DND-41 (cell line): ENCODE measurements around the gene DYNLT2.

Experiments
- CTCF ChIP-seq: IDR thresholded peaks from 2 replicates; pipeline ENCODE4 v1.5.1; 2012; ENCODE audit warnings: borderline replicate concordance, low read length, moderate library complexity, mild to moderate bottlenecking; ENCODE audit not compliant: poor library complexity, severe bottlenecking; ENCODE audit errors: extremely low read depth
- EZH2 ChIP-seq: IDR thresholded peaks from 3 replicates; pipeline ENCODE4 v1.6.1; 2012; ENCODE audit warnings: borderline replicate concordance, low read depth, mild to moderate bottlenecking, moderate library complexity, low read length, inconsistent platforms; ENCODE audit not compliant: severe bottlenecking

DNA sequence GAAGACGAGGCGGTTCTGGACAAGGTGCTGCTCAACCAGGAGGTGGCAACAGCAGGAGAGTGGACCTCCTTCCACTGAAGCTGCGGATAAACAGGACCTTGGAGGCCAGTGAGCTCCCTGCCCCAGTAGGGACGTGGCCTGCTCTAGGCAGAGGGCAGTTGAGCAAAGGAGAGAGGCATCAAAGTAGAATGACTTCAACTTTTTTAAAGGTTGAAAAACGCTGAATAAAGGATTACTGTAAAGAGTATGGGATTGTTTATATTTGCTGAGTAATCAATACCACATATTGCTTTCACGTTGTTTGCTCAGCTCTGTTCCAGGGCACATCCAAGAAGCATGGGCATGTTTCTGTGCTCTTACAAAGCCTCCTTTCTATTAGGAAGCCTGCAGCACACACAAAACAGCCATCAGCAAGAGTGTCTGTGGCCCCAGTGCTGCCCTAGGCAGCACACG is 48.1 kb upstream of the DYNLT2 start:
- TF ChIP-seq CTCF = no peak
- TF ChIP-seq EZH2 = no peak
